Mucosa of descending colon (tissue), 3 donors: ENCODE measurements around the gene ADAM12. TPM values are rescaled to one million over a fixed set of nuclear protein-coding genes. Genes with fewer than 3 reads are reported as not detected.
A peak's percentile ranks its signal among the peaks of the same experiment; 100 is the strongest.
"Not testable (repeated sequence)": the region's sequence is repeated elsewhere in the genome, so short reads cannot be mapped to it uniquely, and the experiment has no call there.

Source experiments
- ATAC-seq: fragments of 200-7000 bp; cut with Tn5 transposase; one replicate; pipeline ENCODE4 v1.9.1; 2020; ENCODE audit warnings: mild to moderate bottlenecking, moderate library complexity
- DNase-seq, 3 donors: peaks; one replicate each; pipeline ENCODE4 v3.0.0-alpha.2; 2020
- H3K36me3 ChIP-seq: fragments of 200-600 bp; one replicate; pipeline ENCODE4 v1.8.0; 2021; ENCODE audit warnings: low read depth, mild to moderate bottlenecking
- H3K4me1 ChIP-seq: fragments of 200-600 bp; one replicate; pipeline ENCODE4 v1.8.0; 2021; ENCODE audit warnings: low read depth, mild to moderate bottlenecking
- H3K4me3 ChIP-seq: fragments of 200-600 bp; one replicate; pipeline ENCODE4 v1.8.0; 2021; ENCODE audit warnings: mild to moderate bottlenecking
- H3K9me3 ChIP-seq: fragments of 200-600 bp; one replicate; pipeline ENCODE4 v1.8.0; 2021; ENCODE audit warnings: mild to moderate bottlenecking
- CTCF ChIP-seq: fragments of 200-600 bp; IDR thresholded peaks from one replicate; pipeline ENCODE4 v1.8.0; 2022; ENCODE audit warnings: antibody characterized with exemption, mild to moderate bottlenecking
- intact Hi-C, 2 donors: fragments of 100-400 bp; cut with DNase I in 1 of 2; cut with micrococcal nuclease in 1 of 2; formaldehyde crosslinking; loops; one replicate each; pipeline versions ENCODE4 v1.11.0 to v1.11.1; 2022; cut with DNase I, micrococcal nuclease
- total RNA-seq, 3 donors: library from RNA; stranded (reverse); fragmentation: NEBNext Ultra II Directional in 2 of 3; extraction: Animal tissue kit (Norgen Biotek cat#: 25700) in 2 of 3; gene quantifications; one replicate each; pipeline versions ENCODE4 v1.2.1 to v1.2.4, GENCODE V29; 2021 to 2023
- donor health status: DM: no; HTN: no; CAD: no; lungs with moderate emphysema.
- donor health status: DM: no; HTN: no; CAD: no.
- donor health status: DM: no; HTN: yes; CAD: no.

ADAM12 gene
- total RNA-seq, 3 donors from 2014 or later = 0.20 to 0.89 (median 0.66) TPM

GRCh38 chr10:126247446-126247975 is 140.8 kb downstream of the ADAM12 start:
- no peaks in the 10 kb centered on the region for H3K4me1 ChIP-seq
- TF ChIP-seq CTCF = no peak
- intact Hi-C loops = no loop called here
- ATAC-seq = peak; percentile 47
- H3K9me3 ChIP-seq = no peaks in the 10 kb centered on the region
- no peak overlapping the region for H3K4me3 ChIP-seq
- DNase-seq = peak in 1 of 3 donors; percentile 28
- H3K36me3 ChIP-seq = no peaks in the 10 kb centered on the region

GRCh38 chr10:126246396-126246795 is 141.9 kb downstream of the ADAM12 start:
- H3K36me3 ChIP-seq, H3K9me3 ChIP-seq, H3K4me3 ChIP-seq, DNase-seq, H3K4me1 ChIP-seq, ATAC-seq, intact Hi-C loops: not testable (repeated sequence)

GRCh38 chr10:126245501-126245900 is 142.8 kb downstream of the ADAM12 start:
- intact Hi-C loops = no loop called here
- DNase-seq = no peak
- no peak for ATAC-seq

GRCh38 chr10:126243971-126244370 is 144.3 kb downstream of the ADAM12 start:
- H3K4me1 ChIP-seq = no peaks in the 10 kb centered on the region
- no peaks in the 10 kb centered on the region for H3K9me3 ChIP-seq
- intact Hi-C loops = no loop called here
- no peaks in the 10 kb centered on the region for H3K36me3 ChIP-seq
- DNase-seq (no peak), ATAC-seq (no peak)
- TF ChIP-seq CTCF = no peak
- H3K4me3 ChIP-seq = no peak overlapping the region

More at GRCh38 chr10:126245501-126245900, 142.8 kb downstream of the ADAM12 start:
- H3K4me3 ChIP-seq = no peak overlapping the region
- no peaks in the 10 kb centered on the region for H3K36me3 ChIP-seq
- H3K9me3 ChIP-seq = no peaks in the 10 kb centered on the region
- H3K4me1 ChIP-seq = no peaks in the 10 kb centered on the region
- TF ChIP-seq CTCF = no peak

GRCh38 chr10:126243306-126243705 is 145.0 kb downstream of the ADAM12 start:
- Histone ChIP-seq H3K4me1 (no peaks in the 10 kb centered on the region), H3K9me3 (no peaks in the 10 kb centered on the region), H3K36me3 (no peaks in the 10 kb centered on the region), H3K4me3 (no peak overlapping the region)
- no peak for ATAC-seq
- no peak for DNase-seq
- no peak for TF ChIP-seq CTCF
- intact Hi-C loops = no loop called here

- no peak for TF ChIP-seq CTCF
- ATAC-seq = peak; percentile 48
- H3K4me1 ChIP-seq = no peaks in the 10 kb centered on the region
- intact Hi-C loops = no loop called here
- no peak overlapping the region for H3K4me3 ChIP-seq
- no peaks in the 10 kb centered on the region for H3K36me3 ChIP-seq
- peak in 1 of 3 donors; percentile 21 for DNase-seq
- H3K9me3 ChIP-seq = no peaks in the 10 kb centered on the region
Measured at GRCh38 chr10:126242397-126243260, 145.6 kb downstream of the ADAM12 start.
